Epithelial cell of proximal tubule (primary cell): ENCODE measurements around the gene ZNF576. TPM values are rescaled to one million over a fixed set of nuclear protein-coding genes. Genes with fewer than 3 reads are reported as not detected.

Experiments used
- DNase-seq: peaks from one replicate; pipeline ENCODE4 v3.0.0-alpha.2; 2011; ENCODE audit warnings: low read depth
- H3K4me3 ChIP-seq: 2 replicates; pipeline ENCODE4 v1.5.1; 2011; ENCODE audit warnings: low read depth, mild to moderate bottlenecking, low read length
- total RNA-seq: library from RNA; depleted of rRNA; stranded (reverse); fragments of >200 nt; gene quantifications from 2 replicates; pipeline ENCODE4 v1.2.3, GENCODE V29; 2015
- TF ChIP-seq, protein P1 (sequence below): conservative IDR thresholded peaks from 2 replicates; pipeline ENCODE4 v1.5.1; 2012; ENCODE audit warnings: low read depth, mild to moderate bottlenecking, low read length

Gene ZNF576
- total RNA-seq, 1 donor from 2014 or later: 6.9 TPM

DNA sequence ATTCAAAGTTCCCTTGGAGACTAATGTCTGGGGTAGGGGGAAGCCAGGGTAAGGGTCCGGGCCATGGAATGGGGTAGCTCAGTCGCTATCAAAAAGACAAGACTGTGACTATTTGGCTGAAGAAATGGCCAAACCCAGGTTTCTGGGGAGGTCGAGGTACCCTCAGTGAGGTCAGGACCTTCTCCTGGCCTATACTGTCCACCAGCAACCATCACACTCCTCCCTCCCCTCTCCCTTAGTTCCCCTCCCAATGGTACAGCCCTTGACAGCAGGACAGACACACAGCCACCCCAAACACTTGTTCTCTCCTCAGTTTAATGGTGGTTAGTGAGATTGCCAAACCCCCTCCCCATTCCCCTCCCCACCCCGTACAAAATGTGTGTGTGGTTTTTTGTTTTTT is 25.7 kb downstream of the ZNF576 start:
- H3K4me3 ChIP-seq: no peak overlapping the region
- no peak for DNase-seq
- TF ChIP-seq, protein P1, sequence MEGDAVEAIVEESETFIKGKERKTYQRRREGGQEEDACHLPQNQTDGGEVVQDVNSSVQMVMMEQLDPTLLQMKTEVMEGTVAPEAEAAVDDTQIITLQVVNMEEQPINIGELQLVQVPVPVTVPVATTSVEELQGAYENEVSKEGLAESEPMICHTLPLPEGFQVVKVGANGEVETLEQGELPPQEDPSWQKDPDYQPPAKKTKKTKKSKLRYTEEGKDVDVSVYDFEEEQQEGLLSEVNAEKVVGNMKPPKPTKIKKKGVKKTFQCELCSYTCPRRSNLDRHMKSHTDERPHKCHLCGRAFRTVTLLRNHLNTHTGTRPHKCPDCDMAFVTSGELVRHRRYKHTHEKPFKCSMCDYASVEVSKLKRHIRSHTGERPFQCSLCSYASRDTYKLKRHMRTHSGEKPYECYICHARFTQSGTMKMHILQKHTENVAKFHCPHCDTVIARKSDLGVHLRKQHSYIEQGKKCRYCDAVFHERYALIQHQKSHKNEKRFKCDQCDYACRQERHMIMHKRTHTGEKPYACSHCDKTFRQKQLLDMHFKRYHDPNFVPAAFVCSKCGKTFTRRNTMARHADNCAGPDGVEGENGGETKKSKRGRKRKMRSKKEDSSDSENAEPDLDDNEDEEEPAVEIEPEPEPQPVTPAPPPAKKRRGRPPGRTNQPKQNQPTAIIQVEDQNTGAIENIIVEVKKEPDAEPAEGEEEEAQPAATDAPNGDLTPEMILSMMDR: no peak

DNA sequence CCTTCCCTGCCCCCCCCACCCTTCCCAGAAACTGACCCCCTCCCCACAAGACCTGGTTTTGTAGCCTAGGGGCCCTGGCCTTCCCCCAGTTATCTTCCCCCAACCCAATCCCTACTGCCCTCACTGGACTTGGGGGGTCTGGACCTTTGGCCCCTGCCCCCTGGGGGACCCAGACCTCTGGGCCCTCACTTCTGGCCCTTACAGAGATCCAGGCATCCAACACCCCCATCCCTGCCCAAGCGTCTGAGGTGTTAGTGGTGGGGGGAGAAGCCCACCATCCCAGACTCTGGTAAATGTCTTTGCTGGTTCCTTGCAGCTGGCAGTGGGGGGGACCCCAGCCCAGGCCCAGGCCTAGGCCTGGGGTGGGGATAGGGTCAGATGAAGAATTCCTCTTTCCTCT is 26.6 kb downstream of the ZNF576 start:
- H3K4me3 ChIP-seq: no peak overlapping the region
- TF ChIP-seq, protein P1: no peak
- no peak for DNase-seq

DNA sequence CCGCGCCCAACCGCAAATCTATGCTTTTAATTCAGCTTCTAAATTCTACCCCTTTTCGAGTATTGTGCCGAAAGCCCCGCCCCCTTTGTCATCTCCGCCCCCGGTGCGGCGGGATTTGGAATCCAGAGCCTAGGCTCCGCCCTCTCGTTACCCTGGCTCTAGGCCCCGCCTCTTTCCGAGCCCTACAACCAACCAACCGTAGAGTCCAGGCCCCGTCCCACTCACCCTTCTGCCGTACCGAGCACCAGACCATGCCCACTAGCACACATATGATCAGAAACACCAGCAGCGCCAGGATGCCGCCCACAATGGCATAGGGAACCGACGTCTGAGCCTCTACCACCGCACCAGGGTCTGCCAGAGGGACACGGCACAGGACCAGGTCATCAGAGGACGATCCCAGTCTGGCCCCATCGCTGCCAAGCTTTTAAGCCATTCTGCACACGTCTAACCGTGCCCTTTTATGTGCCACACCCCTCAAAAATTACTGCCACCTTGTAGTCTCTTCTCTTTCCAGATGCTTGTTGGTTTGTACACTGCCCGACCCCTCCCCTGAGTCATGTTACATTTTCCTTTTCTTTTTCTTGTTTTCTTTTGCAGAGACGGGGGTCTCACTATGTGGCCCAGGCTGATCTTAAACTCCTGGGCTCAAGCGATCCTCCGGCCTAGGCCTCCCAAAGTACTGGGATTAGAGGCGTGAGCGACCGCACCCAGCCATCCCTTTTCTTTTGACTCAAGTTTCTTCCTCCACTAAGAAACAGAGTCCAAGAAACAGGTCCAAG is 27.7 kb downstream of the ZNF576 start:
- TF ChIP-seq, protein P1: no peak
- no peak for DNase-seq
- H3K4me3 ChIP-seq: no peak overlapping the region

DNA sequence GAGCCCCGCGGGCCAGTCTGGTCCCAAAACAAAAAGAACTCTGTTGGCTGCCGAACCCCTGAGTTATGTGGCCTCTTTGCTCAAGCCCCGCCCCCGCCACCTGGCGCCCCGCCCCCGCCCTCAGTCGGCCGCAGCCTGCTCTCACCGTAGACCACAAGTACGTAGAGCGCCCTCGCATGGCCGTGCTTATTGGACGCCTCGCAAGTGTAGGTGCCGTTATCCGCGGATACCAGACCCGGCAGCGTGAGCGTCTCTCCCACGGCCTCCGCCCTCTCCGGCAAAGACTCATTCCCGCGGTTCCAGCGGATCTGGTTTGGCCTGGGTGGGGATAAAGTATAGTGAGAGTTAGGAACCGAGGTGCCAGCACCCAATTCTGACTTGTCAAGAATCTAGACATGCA is 28.5 kb downstream of the ZNF576 start:
- H3K4me3 ChIP-seq: no peak overlapping the region
- TF ChIP-seq, protein P1: no peak
- no peak for DNase-seq

DNA sequence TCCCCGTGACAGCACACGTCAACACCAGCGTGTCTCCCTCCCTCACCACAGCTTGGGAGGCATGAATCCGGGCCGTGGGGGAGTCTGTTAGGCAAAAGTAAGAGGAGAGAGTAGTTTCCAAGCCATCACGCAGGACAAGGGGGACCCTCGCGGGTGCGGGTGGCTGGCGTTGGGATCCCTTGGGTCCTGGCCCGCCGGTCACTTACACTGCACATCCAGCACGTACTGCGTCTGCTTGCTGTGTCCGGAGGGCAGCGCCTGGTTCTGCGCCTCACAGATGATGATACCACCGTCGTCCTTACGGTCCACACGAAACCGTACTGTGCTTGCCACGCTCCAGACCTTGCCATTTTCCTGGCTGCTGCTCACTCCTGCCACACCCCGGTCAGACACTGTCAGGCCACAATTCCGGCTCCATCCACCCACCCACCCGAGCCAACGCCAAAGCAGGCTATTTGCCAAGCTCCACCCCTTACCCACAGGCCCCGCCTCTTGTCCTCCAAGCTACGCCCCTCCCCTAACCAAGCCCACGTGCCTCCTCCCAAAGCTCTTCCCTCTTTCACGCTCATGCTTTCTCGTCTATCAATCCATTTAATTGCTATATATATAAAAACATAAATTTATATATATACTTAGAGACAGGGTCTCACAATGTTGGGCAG is 29.7 kb downstream of the ZNF576 start:
- no peak overlapping the region for H3K4me3 ChIP-seq
- TF ChIP-seq, protein P1: no peak
- DNase-seq: no peak

DNA sequence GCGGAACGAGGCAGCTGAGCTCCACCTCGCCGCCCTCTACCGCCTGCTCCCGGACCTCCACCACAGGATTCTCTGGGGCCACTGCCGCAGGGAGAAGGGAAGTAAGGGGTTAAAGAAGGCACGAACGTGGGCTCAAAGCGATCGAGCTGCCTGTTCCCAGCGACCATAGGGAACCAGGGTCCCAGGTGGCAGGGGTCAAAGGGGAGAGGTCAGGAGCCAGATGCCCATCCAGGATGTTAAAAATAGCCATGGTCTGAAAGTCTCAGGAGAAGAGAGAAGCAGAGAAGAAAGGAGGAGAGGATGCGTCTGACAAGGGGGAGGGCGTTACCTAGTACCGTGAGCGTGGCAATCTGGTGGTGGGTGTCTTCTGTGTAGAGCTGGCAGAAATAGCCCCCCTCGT is 30.4 kb downstream of the ZNF576 start:
- DNase-seq: no peak
- H3K4me3 ChIP-seq: no peak overlapping the region
- TF ChIP-seq, protein P1: no peak
